Measurements from ENCODE around the gene TAAR8.
"Not testable (repeated sequence)": the region's sequence is repeated elsewhere in the genome, so short reads cannot be mapped to it uniquely, and the experiment has no call there.

The TAAR8 gene, protein sequence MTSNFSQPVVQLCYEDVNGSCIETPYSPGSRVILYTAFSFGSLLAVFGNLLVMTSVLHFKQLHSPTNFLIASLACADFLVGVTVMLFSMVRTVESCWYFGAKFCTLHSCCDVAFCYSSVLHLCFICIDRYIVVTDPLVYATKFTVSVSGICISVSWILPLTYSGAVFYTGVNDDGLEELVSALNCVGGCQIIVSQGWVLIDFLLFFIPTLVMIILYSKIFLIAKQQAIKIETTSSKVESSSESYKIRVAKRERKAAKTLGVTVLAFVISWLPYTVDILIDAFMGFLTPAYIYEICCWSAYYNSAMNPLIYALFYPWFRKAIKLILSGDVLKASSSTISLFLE

DNA sequence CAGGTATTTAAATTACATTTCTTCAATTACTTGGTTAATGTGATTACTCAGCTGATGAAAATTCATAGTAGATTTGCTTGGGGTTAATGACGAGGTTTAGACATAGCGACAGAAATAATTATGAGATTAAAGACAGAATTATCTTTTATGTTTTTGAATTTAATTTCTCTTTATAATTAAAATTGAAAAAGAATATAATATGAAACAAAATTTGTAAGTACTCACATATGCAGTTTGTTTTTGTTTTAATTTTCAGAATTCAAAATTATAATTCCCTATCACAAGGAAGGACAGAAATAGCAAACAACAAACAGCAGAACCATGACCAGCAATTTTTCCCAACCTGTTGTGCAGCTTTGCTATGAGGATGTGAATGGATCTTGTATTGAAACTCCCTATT, at the start of gene TAAR8:
Gene TAAR8 (plus strand): TSS at position 301 of the 400 bp plus-strand sequence. CDS start 21 bp downstream, at position 322.
- no peak for DNase-seq (ENCODE audit: low spot score)

DNA sequence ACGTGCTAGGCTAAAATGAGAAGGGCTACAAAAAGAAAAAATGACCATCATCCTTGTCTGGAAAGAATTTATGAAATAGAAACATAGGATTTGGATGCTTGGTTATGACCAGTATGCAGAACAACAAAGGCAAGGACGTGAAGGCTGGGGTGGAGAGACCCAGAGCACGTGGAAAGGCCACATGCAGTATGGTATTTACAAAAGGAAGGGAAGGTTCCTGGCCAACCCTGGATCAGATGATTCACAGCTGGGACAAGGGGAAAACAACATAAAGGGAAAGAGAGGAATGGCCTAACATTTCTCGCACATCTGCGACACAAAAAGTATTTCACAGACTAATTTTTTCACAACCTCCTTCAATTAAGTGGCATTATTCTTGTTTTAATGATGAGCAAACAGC, 47.7 kb upstream of the TAAR8 start:
- DNase-seq (ENCODE audit: low spot score) = no peak

DNA sequence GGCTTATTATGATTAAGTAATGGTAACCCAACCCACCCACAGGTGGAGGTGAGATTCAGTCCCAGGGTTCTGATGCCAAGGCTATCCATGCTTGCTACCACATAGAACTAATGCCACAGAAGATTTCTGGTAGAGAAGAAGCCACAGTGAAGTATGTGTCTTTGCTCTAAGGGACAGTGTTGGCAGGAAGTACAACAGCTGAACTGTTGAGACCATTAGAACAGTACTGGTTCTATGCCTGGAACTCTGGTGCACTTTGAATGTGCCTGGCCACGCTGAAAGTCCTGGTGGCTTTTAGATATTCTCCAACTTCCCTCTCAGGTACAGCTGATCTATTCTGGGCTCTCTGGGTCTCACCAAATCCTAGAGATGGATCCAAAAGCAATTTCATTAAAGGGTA, 47.3 kb upstream of the TAAR8 start:
- no peak for DNase-seq (ENCODE audit: low spot score)

DNA sequence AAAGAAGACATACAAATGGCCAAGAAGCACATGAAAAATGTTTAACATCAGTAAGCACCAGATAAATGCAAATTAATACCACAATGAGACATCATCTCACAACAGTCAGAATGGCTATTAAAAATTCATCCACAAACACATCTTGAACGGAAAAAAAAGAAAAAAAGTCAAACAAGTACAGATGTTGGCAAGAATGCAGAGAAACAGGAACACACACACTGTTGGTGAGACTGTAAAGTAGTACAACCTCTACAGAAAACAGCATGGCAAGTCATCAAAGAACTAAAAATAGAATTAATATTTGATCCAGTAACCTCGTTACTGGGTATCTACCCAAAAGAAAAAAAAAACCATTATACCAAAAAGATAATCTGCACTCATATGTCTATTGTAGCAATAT, 46.0 kb upstream of the TAAR8 start:
- no peak for DNase-seq (ENCODE audit: low spot score)

DNA sequence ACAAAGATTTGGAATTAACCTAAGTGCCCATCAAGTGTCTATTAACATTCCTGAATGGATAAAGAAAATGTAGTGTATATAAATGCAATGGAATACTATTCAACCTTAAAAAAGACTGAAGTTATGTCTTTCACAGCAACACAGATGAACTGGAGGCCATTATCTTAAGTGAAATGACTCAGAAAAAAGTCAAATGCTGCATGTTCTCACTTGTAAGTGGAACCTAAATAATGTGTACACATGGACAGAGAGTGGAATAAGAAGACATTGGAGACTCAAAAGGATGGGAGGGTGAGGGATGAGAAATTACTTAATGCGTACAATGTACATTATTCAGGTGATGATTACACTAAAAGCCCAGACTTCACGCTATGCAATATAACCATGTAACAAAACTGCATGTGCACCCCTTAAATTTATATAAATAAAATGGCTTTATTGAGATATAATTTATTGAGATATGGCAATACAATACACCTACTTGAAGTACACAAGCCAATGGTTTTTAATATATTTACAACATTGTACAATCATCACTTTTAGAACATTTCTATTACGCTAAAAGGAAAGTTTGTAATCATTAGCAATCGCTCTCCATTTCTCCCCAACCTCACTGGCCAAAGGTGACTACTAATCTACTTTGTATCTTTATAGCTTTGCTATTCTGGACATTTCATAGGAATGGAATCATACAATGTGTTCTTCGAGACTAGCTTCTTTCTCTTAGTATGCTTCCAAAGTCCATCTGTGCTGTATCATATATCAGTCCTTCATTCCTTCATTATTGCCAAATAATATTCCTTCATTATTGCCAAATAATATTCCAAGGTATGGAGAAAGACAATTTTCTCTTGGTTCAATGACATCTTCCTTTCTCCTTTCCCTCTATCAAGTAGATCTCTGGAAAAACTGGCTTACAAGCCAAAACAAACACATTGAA, 45.3 kb upstream of the TAAR8 start:
- DNase-seq (ENCODE audit: low spot score) = no peak

DNA sequence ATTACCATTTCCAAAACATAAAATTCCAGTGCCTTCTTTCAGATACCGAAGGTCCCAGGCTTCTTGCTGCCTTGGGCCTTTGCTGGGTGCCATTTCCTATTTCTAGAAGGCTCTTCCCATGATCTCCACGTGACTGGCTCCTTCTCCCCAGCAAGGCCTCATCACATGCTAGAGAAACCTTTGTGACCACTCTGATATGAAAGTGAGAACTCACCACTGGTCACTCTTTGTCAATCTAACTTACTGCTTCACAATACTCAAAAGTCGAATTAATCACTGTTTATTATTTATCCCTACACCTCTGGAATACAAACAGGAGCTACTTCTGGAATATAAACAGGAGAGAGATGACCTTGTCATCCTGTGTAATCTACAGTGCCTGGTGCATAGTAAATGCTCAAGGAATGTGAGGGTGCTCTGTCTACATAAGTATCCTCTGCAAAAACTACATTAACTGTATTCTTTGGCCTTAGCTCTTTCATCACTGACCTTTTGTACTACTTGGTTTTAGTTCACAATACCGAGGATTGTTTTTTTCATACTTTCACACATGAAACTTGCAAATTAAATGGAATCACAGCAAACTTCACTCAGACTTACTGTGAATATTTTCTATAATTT, 41.2 kb upstream of the TAAR8 start:
- no peak for DNase-seq (ENCODE audit: low spot score)

DNA sequence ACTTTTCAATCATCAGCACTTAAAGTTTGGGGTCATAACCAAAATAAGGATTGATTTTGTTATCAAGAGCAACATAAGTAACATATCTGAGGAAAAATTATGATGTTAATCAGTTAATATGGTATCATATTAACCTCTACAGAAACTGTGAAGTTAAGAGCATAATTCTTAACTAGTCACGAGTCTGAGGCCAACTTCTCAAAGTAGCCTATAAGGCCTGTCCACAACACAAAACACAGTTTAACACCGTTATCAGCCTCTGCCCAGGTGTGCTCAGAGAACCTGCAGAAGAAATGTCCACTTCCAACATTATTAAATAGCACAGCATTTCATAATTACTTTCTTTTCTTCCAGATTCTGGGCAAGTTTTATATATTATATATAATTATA, 40.6 kb upstream of the TAAR8 start:
- DNase-seq (ENCODE audit: low spot score) = no peak

DNA sequence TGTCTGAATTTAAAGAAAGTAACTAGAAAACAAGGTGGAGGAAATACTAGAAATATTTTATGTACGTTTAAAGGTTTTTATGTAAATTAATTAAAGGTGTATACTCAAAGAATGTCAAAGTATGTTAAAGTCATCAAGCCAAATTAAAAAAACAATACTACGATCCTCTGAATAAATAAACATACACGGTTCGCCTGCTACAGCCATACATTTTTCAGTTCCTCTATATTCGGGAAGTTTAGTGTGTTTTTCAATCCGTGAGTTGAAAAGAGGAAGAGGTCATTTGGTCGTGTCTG, 40.2 kb upstream of the TAAR8 start:
- DNase-seq (ENCODE audit: low spot score) = no peak

DNA sequence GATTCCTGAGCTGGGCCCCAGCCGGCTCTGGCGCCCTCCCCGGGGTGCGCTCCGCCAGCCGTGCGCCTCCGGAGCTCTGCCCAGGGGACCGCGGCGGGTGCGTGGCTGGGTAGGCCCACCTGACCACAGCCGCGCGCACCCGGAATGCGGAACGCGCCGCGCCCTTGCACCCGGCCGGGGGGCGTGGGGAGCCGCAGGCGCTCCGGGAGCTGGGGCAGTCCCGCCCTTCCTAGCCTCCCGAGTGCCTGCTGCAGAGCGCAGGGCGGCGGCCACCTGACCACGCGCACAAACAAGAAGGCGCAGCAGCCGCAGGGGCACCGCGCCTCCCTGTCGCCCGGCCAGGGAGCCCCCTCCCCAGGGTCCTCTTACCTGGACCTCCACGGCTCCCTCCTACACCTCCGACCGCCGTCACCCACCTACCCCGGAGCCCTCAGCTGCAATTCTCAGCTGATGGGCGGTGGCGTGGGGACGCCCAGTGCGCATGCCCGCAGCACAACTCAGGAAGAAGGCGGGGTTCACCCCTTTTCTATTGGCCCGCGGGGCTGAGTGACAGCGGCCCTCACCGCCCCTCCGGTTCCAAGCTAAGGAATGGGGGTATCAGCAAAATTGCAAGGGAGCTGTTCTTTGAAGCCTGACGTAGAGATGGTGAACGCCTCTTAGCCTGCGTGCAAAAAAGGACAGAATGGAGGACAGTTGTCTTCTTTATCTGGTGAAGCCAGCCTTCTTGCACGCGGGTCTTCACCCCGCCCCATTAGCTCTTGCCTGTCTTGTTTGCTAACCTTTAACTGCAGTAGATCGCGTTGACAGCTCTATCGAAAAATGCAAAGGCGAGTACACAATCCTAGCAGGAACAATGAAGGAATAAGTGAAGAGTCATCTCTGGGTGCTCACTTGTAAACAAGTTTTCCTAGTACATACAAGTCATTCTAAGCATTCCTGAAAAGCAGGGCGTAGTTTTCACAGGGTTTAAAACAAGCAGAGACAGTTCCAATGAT, 39.5 kb upstream of the TAAR8 start, which contains the start of gene STX7:
Gene STX7 (minus strand): TSS at position 479 of the 995 bp plus-strand sequence. CDS start 9,586 bp downstream, outside the sequence.
- peak; percentile 84 for DNase-seq (ENCODE audit: low spot score)

DNA sequence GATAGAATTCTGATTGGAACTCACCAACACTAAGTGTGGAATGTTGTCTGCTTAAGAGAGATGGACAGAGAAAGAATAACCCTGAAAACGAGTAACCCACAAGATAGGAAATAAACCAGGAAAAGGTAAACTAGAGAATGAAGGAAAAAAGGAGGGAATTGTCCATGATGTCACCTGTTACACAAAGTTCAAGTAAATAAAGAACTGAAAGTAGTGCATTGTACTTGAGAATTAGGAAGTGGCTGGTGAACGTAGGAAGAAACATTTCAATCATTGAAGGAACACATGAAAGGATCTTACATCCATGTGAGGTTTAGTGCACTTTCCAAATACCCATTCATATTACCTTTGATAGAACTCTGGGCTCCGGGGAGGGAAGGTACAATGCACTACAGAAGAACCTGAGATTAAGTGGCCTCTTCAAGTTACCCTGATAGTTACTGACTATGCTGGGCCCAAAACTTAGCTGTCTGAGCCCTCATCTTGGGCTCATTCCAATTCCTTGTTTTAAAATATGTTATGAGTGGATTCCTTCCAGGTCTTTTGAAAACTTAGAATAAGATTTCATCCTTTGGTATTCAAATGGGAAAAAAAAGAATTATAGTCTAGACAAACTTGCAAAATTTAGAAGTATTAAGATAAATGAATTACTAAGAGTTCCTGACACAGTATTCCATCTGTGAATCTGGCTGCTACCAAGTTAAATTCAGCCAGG, 38.5 kb upstream of the TAAR8 start:
- DNase-seq (ENCODE audit: low spot score) = no peak

DNA sequence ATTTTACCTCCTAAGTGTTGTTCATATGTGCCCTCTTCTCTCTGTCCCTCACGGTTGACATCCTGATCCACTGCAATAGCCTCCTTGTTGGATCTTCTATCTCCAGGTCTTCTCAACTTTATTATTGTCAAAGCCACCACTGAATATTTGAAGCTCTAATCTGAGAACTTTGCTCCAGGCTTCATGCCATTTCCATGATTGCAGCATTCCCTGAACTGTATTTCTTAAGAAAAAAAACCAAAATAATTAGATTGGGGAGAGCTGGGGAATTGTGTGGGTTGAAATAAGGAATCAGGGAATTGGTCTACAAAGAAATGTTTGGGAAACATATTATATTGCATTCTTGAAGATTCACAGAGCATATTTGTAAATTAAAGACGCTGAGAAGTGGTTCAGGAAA, 37.1 kb upstream of the TAAR8 start:
- DNase-seq (ENCODE audit: low spot score) = no peak

DNA sequence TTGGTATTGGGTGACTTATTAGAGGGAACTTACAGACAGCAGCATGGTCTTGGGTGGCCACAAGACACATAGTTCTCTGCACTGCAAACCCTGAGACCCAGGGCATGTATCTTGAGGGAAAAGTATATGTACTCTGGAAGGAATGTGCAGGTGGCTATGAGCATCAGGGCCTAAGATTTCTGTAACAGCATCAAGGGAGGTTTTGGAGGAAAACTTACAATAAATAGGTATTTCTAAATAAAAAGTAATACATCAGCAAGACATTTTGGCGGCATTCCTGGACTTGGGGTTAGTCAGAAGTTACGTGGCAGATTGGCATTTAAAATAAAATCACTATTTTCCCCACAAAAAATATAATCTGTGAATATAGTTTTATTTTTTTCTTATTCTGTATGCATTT, 31.5 kb upstream of the TAAR8 start:
- no peak for DNase-seq (ENCODE audit: low spot score)

DNA sequence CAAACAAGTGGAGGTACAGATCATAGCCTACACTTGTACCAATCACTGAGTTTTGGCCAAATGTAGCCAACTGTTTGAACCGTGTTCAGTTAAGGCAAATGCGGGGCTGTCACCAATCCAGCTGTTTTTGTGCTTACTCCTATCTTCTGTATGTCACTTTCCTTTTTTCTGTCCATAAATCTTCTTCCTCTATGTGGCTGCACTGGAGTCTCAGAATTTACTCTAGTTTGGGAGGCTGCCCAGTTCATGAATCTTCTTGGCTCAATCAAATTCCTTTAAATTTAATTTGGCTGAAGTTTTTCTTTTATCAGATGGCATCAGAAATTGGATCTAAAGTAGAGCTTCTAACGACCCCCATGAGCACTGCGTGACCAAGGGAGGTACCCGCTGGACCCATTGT, 27.8 kb upstream of the TAAR8 start:
- DNase-seq (ENCODE audit: low spot score) = no peak

DNA sequence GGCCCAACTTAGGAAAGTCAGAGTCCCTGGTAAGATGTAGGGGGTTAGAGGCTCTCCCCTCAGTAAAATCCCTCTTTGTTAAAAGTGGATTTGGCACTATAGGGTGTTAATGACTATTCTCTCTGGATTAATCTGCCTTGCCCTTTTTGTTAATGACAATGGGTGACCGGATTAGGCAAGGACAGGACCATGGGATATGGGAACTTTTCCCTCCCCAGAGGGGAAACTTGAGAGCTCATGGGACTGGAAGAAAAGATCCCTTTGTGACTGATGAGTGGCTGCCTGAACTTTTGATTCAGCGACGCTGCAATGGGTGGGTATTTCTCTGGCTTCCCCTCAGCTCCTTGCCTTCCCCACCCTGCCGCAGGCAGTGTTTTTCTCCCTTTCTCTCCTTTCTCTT, 26.6 kb upstream of the TAAR8 start:
- no peak for DNase-seq (ENCODE audit: low spot score)

DNA sequence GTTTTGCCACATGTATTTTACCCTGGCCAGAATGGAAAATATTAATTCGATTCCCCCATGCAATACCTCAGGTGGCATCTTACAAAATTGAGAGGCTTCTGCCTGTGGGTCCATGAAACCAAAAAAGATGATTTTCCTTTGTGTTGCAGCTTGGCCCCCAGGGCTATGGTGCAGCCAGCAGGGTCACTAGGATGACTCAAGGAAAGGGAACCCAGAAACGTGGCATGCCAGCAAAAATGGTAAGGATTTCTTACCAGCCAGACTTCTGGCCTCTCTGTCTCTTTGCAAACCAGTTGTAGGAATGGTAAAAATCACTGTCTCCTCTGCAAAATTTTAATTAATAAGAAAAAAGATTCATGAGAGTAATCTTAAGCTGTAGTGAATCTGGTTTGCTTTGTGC, 26.0 kb upstream of the TAAR8 start:
- no peak for DNase-seq (ENCODE audit: low spot score)

DNA sequence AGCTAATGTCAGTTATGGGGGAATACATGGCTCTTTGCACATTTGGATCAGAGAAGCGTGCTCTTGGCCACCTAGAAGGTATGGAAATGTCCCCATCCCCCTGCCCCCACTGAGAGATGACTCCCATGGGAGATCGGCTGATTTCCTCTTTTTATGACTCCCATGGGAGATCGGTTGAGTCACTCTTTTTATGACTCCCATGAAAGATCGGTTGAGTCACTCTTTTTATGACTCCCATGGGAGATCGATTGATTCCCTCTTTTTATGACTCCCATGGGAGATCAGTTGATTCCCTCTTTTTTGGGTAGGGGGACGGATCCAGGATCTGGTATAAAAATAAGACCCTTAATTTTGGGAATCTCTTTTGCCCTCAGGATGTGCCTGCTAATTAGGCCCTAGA, 24.7 kb upstream of the TAAR8 start:
- no peak for DNase-seq (ENCODE audit: low spot score)

DNA sequence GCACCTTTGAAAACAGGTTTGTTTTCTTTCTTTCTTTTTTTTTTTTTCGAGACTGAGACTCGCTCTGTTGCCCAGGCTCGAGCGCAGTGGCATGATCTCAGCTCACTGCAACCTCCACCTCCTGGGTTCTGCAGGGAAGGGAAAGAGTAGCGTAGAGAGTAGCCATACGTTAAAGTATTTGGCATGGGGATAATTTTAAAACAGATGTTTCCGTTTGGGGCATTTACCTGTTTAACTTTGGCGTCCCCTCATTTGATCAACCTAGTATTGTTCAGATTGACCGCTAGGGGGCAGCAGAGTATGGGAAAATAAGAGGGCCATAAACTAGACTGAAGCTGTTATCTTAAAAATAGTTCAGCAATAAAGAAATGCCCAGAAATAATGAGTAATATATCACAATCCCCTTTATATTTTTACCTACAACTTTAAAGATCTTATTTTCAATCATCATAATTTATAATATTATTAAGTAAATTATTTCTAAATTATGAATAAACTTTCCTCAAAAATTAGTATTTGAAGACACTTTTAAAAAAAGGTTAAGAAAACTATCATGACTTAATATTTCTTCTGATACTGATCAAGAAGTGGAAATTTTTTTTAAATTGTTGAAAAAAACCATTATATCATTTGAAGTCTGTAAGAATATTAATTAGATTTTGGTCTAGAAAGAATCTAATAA, 22.0 kb upstream of the TAAR8 start:
- DNase-seq (ENCODE audit: low spot score) = no peak

DNA sequence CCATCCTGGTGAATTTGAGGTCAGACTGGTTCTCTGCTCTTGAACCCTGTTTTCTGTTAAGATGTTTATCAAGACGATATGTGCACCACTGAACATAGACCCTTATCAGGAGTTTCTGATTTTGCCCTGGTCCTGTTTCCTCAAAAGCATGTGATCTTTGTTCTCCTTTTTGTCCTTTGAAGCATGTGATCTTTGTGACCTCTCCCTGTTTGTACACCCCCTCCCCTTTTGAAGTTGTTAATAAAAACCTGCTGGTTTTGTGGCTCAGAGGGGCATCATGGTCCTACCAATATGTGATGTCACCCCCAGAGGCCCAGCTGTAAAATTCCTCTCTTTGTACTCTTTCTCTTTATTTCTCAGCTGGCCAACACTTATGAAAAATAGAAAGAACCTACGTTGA, 17.9 kb upstream of the TAAR8 start:
- DNase-seq (ENCODE audit: low spot score) = not testable (repeated sequence)

DNA sequence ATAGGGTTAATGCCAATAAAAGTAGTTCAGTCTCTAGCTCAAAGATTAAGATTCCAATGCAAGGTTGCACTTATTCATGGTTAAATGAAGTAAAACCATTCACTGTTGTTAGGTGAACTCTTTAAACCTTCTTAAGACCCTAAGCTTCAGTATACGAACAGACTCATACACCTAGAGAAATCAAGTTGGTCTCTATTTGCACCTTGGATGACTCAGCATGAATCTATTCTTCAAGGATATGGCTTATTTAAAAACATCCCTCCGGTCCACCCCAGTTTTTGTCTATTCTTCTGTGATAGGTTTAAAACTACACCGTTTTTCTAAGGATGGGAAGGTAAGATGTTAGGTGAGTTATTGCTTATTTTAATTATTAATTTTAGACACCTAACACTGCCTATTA, 15.3 kb upstream of the TAAR8 start:
- DNase-seq (ENCODE audit: low spot score) = no peak

DNA sequence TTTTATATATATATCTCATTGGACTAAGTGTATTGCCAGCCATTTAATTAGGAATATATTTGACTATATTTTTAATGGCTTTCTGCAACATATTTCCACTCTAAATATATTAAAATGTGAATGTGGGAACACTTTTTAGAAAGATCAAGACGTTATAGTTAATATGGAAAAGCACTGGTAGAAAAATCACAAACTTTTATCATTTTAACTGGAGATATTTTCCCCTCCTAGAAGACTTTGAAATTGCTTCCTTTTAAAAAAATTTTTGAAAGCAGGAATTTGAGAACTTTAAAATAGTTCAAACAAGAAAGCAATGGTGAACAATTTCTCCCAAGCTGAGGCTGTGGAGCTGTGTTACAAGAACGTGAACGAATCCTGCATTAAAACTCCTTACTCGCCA, 14.5 kb upstream of the TAAR8 start, which contains the start of gene TAAR9:
Gene TAAR9 (plus strand): TSS at position 301 of the 400 bp plus-strand sequence. CDS start 13 bp downstream, at position 314.
- DNase-seq (ENCODE audit: low spot score) = no peak
